OCI-LY3 (cell line): ENCODE data around the gene ABLIM3.

Experiments used
- H2AFZ ChIP-seq: fragments of 200-600, 300-600 bp; shearing (Covaris generic); 2 replicates; pipeline ENCODE4 v1.6.0; 2014; ENCODE audit warnings: antibody characterized with exemption, low read depth, low read length
- H3K27ac ChIP-seq: fragments of 200-600, 300-600 bp; sonication (generic); 2 replicates; pipeline ENCODE4 v1.5.1; 2014; ENCODE audit warnings: mild to moderate bottlenecking, low read length, moderate library complexity, mixed read lengths
- H3K27me3 ChIP-seq: fragments of 200-600, 300-600 bp; sonication (generic); 2 replicates; pipeline ENCODE4 v1.6.1; 2014; ENCODE audit warnings: low read depth, low read length, mixed read lengths
- H3K36me3 ChIP-seq: fragments of 200-600, 300-600 bp; sonication (generic); replicated peaks from 2 replicates; pipeline ENCODE3; 2014; ENCODE audit warnings: low read depth, low read length, mixed read lengths
- H3K4me1 ChIP-seq: fragments of 300-600, 200-600 bp; sonication (generic); 2 replicates; pipeline ENCODE4 v1.6.1; 2014; ENCODE audit warnings: low read length, mixed read lengths
- H3K4me2 ChIP-seq: fragments of 200-600, 300-600 bp; sonication (generic); 2 replicates; pipeline ENCODE4 v1.6.1; 2014; ENCODE audit warnings: low read length, mixed read lengths
- H3K4me3 ChIP-seq: fragments of 300-600, 200-600 bp; sonication (generic); 2 replicates; pipeline ENCODE4 v1.5.1; 2014; ENCODE audit warnings: antibody characterized with exemption, mild to moderate bottlenecking, low read length, moderate library complexity
- H3K79me2 ChIP-seq: fragments of 300-600, 200-600 bp; shearing (Covaris generic); 2 replicates; pipeline ENCODE4 v1.6.1; 2014; ENCODE audit warnings: mild to moderate bottlenecking, low read length, mixed read lengths
- H3K9ac ChIP-seq: fragments of 300-600, 200-600 bp; shearing (Covaris generic); 2 replicates; pipeline ENCODE4 v1.6.0; 2014; ENCODE audit warnings: mild to moderate bottlenecking, low read length, moderate library complexity
- H3K9me3 ChIP-seq: fragments of 200-600, 300-600 bp; shearing (Covaris generic); 2 replicates; pipeline ENCODE4 v1.6.1; 2014; ENCODE audit warnings: low read length, mixed read lengths; ENCODE audit not compliant: insufficient read depth
- H4K20me1 ChIP-seq: fragments of 200-600, 300-600 bp; sonication (generic); 2 replicates; pipeline ENCODE4 v1.6.1; 2016; ENCODE audit warnings: low read length, mixed read lengths; ENCODE audit not compliant: insufficient read depth
- CTCF ChIP-seq: fragments of 200-600, 300-600 bp; sonication (generic); IDR thresholded peaks from 2 replicates; pipeline ENCODE4 v1.5.1; 2014; ENCODE audit warnings: antibody characterized with exemption, low read length, low read depth
- EZH2phosphoT487 ChIP-seq: fragments of 200-600 bp; shearing (Covaris generic); IDR thresholded peaks from 2 replicates; pipeline ENCODE4 v1.6.1; 2018; ENCODE audit warnings: antibody characterized with exemption, mixed run types, low read depth

Gene ABLIM3

GRCh38 chr5:149229298-149229937 lies 88.1 kb downstream of the ABLIM3 start:
- H3K27me3 ChIP-seq = peaks cover 42% of the 10 kb centered on the region
- H3K4me3 ChIP-seq = no peak overlapping the region
- TF ChIP-seq EZH2phosphoT487 = no peak
- no peak for TF ChIP-seq CTCF
- H3K36me3 ChIP-seq = no peaks in the 10 kb centered on the region
- H3K79me2 ChIP-seq = no peaks in the 10 kb centered on the region
- H3K9ac ChIP-seq = no peak overlapping the region
- H3K27ac ChIP-seq = no peak overlapping the region
- no peaks in the 10 kb centered on the region for H3K9me3 ChIP-seq
- H2AFZ ChIP-seq = no peak overlapping the region
- H3K4me1 ChIP-seq = no peaks in the 10 kb centered on the region
- H4K20me1 ChIP-seq = no peaks in the 10 kb centered on the region
- H3K4me2 ChIP-seq = no peak overlapping the region

- Histone ChIP-seq H3K9ac (no peak overlapping the region), H3K4me1 (no peaks in the 10 kb centered on the region), H3K9me3 (no peaks in the 10 kb centered on the region), H3K79me2 (no peaks in the 10 kb centered on the region), H3K4me3 (no peak overlapping the region), H2AFZ (no peak overlapping the region), H3K36me3 (no peaks in the 10 kb centered on the region), H4K20me1 (no peaks in the 10 kb centered on the region), H3K27ac (no peak overlapping the region), H3K27me3 (peaks cover 37% of the 10 kb centered on the region), H3K4me2 (no peak overlapping the region)
- TF ChIP-seq CTCF (no peak), EZH2phosphoT487 (no peak)
These were observed 94.5 kb downstream of the ABLIM3 start for GRCh38 chr5:149235841-149236240.

- Histone ChIP-seq H2AFZ (no peak overlapping the region), H3K36me3 (no peaks in the 10 kb centered on the region), H3K9ac (no peak overlapping the region), H3K27me3 (peaks cover 33% of the 10 kb centered on the region), H4K20me1 (no peaks in the 10 kb centered on the region), H3K4me1 (no peaks in the 10 kb centered on the region), H3K9me3 (no peaks in the 10 kb centered on the region), H3K27ac (no peak overlapping the region), H3K4me2 (no peak overlapping the region), H3K79me2 (no peaks in the 10 kb centered on the region), H3K4me3 (no peak overlapping the region)
- TF ChIP-seq CTCF (no peak), EZH2phosphoT487 (no peak)
These were observed 96.4 kb downstream of the ABLIM3 start for GRCh38 chr5:149237662-149238061.

- H3K27ac ChIP-seq = no peak overlapping the region
- H3K9ac ChIP-seq = no peak overlapping the region
- H3K4me1 ChIP-seq = no peaks in the 10 kb centered on the region
- H2AFZ ChIP-seq = no peak overlapping the region
- H4K20me1 ChIP-seq = no peaks in the 10 kb centered on the region
- H3K4me3 ChIP-seq = no peak overlapping the region
- TF ChIP-seq CTCF (no peak), EZH2phosphoT487 (no peak)
- H3K27me3 ChIP-seq = peaks cover 28% of the 10 kb centered on the region
- H3K79me2 ChIP-seq = no peaks in the 10 kb centered on the region
- no peak overlapping the region for H3K4me2 ChIP-seq
- H3K9me3 ChIP-seq = no peaks in the 10 kb centered on the region
- H3K36me3 ChIP-seq = no peaks in the 10 kb centered on the region
These were observed 97.2 kb downstream of the ABLIM3 start for GRCh38 chr5:149238540-149238939.
